GM12875 (cell line): ENCODE measurements around the gene MAT2A.

Experiments
- H3K4me3 ChIP-seq: one replicate; pipeline ENCODE4 v1.5.1; 2011; ENCODE audit warnings: low read depth, low read length, control low read depth
- CTCF ChIP-seq: IDR thresholded peaks from 2 replicates; pipeline ENCODE4 v1.5.1; 2011; ENCODE audit warnings: low read depth, mild to moderate bottlenecking, control low read depth, inconsistent platforms, low read length, moderate library complexity, borderline replicate concordance; ENCODE audit not compliant: insufficient read depth

Gene MAT2A

GRCh38 chr2:85580206-85580605, 41.2 kb downstream of the MAT2A start:
- no peak for TF ChIP-seq CTCF
- no peak overlapping the region for H3K4me3 ChIP-seq

DNA sequence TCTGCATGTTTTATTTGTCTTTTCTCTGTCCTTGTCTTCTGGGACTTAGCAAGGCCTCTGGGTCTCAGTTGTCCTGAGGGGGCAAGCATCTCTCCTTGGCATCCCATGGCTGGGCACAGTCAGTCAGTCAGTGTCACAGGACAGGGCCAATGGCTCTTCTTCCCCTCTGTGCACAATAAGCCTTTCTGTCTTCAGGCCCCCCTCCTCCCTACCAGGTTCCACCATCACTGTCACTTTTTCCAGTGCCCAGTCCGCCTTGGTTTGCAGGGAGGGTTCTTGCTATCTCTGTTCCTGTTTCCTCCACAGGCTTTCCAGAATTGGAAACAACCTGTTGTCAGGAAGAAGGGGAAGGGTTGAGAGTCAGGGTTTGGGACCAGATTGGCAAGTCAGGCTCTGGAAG, 43.5 kb downstream of the MAT2A start:
- TF ChIP-seq CTCF = no peak
- H3K4me3 ChIP-seq = no peak overlapping the region

DNA sequence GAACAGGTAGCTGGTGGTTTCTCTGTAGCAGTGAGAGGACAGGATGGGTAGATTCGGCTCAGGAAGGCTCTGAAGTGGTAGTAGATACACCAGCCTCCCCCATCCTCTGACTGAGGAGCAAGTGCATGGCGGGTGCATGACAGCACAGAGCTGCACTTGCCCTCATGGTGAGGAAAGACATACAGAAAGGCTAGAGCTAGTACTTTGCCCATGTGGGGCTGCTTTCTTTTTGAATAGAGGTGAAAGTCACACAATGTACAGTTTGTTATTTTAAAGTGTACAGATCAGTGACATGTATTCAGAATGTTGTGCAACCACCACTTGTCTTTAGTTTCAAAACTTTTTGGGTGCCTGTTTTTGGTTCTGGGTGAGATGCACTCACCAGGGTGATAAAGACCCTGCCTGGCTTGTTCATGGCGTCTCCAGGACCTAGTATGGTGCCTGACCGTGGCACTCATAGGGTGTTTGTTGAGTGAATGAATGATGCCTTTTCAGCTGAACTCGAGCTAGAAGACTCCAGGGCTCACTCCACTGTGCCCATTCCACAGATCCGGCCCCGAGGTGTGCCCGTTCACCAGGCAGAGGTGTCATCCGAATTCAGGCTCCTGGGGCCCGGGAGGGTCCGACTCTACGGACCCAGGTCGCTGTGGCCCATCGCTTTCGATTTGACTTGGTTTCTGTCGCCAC, 44.8 kb downstream of the MAT2A start:
- TF ChIP-seq CTCF = no peak

DNA sequence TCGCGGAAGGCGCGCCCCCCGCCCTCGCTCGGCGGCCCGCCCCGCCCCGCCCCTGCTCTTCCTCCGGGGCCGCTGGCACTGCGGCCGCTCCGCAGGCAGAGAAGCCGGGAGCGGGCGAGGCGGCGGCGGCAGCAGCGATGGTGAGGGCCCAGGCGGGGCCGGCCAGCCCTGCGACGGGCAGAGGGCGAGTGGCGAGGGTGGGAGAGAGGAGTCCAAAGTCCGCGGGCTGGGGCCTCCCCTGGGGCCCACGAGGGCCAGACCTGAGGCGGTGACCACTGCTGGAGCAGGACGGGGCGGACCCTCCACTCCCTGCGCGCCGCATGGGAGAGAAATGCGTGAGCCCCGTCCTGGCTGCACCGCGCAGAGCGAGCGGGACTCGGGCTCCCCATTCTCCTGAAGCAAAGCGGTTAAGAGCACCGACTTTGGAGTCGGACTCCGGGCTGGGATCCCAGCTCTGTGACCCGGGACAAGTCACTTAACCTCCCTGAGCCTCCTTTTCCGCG, 45.4 kb downstream of the MAT2A start, which contains the start of gene VAMP5:
Gene VAMP5, plus strand, starts transcription at position 78 of the 503 bp plus-strand sequence. Its CDS starts 60 bp downstream, at position 138.
- peak within 1 kb of the TSS; percentile 44 for H3K4me3 ChIP-seq
- TF ChIP-seq CTCF = no peak

More for the DNA sequence above, 44.8 kb downstream of the MAT2A start:
- no peak overlapping the region for H3K4me3 ChIP-seq

DNA sequence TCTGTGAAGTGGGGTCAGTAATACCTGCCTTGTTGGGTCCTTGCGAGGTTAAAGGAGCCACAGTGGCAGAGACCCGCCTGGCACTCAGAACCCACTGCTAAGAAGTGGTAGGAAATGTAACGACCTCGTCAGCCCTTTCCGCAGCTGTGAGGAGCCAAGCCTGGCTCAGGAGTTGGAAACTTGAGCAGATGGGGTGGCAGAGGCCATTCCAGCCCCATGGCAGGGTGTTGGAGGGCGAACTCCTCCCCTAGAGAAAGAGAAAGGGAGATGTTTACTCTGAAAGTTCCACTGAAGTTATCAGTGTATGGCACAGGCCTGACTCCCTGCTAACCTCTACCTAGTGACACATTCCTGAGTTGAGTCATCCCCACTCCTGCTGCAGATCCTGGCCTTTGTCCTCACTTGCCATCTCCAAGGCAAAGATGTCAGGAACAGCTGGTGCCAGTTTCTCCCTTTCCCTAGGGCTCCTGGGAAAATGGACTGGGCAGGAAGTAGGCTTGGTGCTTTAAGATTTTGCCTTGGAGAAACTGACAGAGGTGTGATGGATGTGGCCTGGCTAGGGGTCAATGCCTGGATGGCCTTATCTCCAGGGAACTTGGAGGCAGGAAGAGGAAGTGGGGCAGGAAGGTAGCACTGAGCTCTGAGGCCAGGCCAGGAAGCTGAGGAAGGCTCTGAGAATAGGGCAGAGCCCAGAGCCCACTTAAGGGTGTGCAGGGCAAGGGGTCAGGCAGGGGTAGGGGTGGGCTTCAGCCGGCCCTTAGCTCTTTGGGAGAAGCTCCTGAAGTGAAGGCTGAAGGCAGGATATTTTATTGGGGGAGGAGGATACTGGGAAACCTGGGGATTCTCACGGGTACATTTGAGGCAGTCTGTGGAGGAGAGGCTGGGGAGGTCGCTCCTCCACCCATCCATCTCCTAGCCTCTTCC, 46.2 kb downstream of the MAT2A start:
- no peak for TF ChIP-seq CTCF
- H3K4me3 ChIP-seq = peak overlapping the region; percentile 44

GRCh38 chr2:85585781-85586105, 46.8 kb downstream of the MAT2A start:
- H3K4me3 ChIP-seq = no peak overlapping the region
- no peak for TF ChIP-seq CTCF
